Stomach (tissue), 9 donors: ENCODE data around the gene NEK10. TPM values are rescaled to one million over a fixed set of nuclear protein-coding genes. Genes with fewer than 3 reads are reported as not detected.

Source experiments
- DNase-seq, 2 donors: peaks; one replicate each; pipeline versions ENCODE4 v3.0.0 to v3.0.0-alpha.2; 2013 to 2019
- H3K27ac ChIP-seq, 5 donors: fragments of 200-600 bp in 4 of 5; sonication (generic) in 4 of 5; one replicate each; pipeline ENCODE4 v1.5.1; 2013 to 2019; ENCODE audit warnings: mild to moderate bottlenecking in 1 of 5, moderate library complexity in 1 of 5
- H3K27me3 ChIP-seq, 3 donors: fragments of 200-600 bp; sonication (generic); one replicate each; pipeline ENCODE4 v1.5.1; 2017 to 2019; ENCODE audit warnings: mixed run types in 1 of 3
- H3K36me3 ChIP-seq, 4 donors: fragments of 200-600 bp; sonication (generic); 1 replicate in 3 of 4; 2 replicates in 1 of 4; pipeline ENCODE4 v1.5.1; 2016 to 2019
- H3K4me1 ChIP-seq, 4 donors: fragments of 200-600 bp; sonication (generic); one replicate each; pipeline ENCODE4 v1.5.1; 2016 to 2019
- H3K4me3 ChIP-seq, 4 donors: fragments of 200-600 bp; sonication (generic) in 3 of 4; one replicate each; pipeline ENCODE4 v1.5.1; 2016 to 2019; ENCODE audit warnings: mild to moderate bottlenecking in 1 of 4
- H3K9me3 ChIP-seq, 4 donors: fragments of 200-600 bp; sonication (generic); one replicate each; pipeline ENCODE4 v1.5.1; 2016 to 2019
- CTCF ChIP-seq, 7 experiments: fragments of 450-650 bp in 4 of 7; fragments of 200-600 bp in 3 of 7; sonication (generic) in 3 of 7; IDR thresholded peaks; one replicate each; pipeline ENCODE4 v1.5.1; 2016 to 2019; ENCODE audit warnings: antibody characterized with exemption in 7 of 7, control low read depth in 2 of 7, mild to moderate bottlenecking in 1 of 7
- EP300 ChIP-seq: sonication (generic); formaldehyde crosslinking; IDR thresholded peaks from one replicate; pipeline ENCODE4 v1.6.1; 2017; ENCODE audit warnings: antibody characterized with exemption
- POLR2A ChIP-seq, 4 donors: fragments of 450-650 bp; IDR thresholded peaks; one replicate each; pipeline ENCODE4 v1.6.1; 2016; ENCODE audit warnings: antibody characterized with exemption in 4 of 4, control low read depth in 2 of 4, mild to moderate bottlenecking in 1 of 4, moderate library complexity in 1 of 4
- POLR2AphosphoS5 ChIP-seq, 3 donors: sonication (generic); formaldehyde crosslinking; IDR thresholded peaks; one replicate each; pipeline ENCODE4 v1.6.1; 2016; ENCODE audit warnings: antibody characterized with exemption in 3 of 3
- WGBS, 5 donors: extraction: QIAGEN DNeasy Blood & Tissue Kit in 3 of 5; methylation state at CpG; one replicate each; pipeline versions ENCODE4 v1.1.5 to v1.1.7; 2013 to 2018; 5-methylcytosine and 5-hydroxymethylcytosine counted together
- intact Hi-C: fragments of 100-400 bp; cut with DNase I; formaldehyde crosslinking; loops from one replicate; pipeline ENCODE4 v1.15.1; 2023; ENCODE audit warnings: low total_unique reads
- polyA plus RNA-seq, 3 donors: library from polyadenylated mRNA; stranded (reverse); fragments of 200-250 nt; gene quantifications; one replicate each; pipeline ENCODE4 v1.2.3, GENCODE V29; 2013
- total RNA-seq, 5 donors: library from RNA; depleted of rRNA; stranded (reverse); fragments of >200 nt; gene quantifications; one replicate each; pipeline versions ENCODE4 v1.1.0 to v1.2.3, GENCODE V29; 2014 to 2016
- donor health status: healthy with polysubstance abuse.
- donor health status: Bipolar disorder and iron deficiency.
- donor health status: healthy.

NEK10 gene
- total and polyA plus RNA-seq, 8 donors: 0.61 to 14.3 (median 1.2) TPM; not detected in 3

- no peaks in the 10 kb centered on the region for H3K4me1 ChIP-seq
- H3K36me3 ChIP-seq: no peaks in the 10 kb centered on the region
- intact Hi-C loops: no loop called here
- no peak overlapping the region for H3K4me3 ChIP-seq
- H3K9me3 ChIP-seq: no peaks in the 10 kb centered on the region
- no peaks in the 10 kb centered on the region for H3K27me3 ChIP-seq
- WGBS, 5 donors: 42 to 72% (median 61%) methylated on average over 2 of the region's 2 CpGs
- no peak for DNase-seq
- no peak for TF ChIP-seq POLR2A (IDR thresholded peaks at IDR 0.05)
- no peak for TF ChIP-seq CTCF (IDR thresholded peaks at IDR 0.05)
- TF ChIP-seq EP300: no peak
- no peak for TF ChIP-seq POLR2AphosphoS5 (IDR thresholded peaks at IDR 0.05)
- no peak overlapping the region for H3K27ac ChIP-seq
Observed at GRCh38 chr3:27216295-27216855, 152.8 kb downstream of the NEK10 start.

GRCh38 chr3:27213450-27213849, 155.7 kb downstream of the NEK10 start:
- Histone ChIP-seq H3K9me3 (no peaks in the 10 kb centered on the region), H3K4me1 (no peaks in the 10 kb centered on the region), H3K36me3 (no peaks in the 10 kb centered on the region), H3K27me3 (no peaks in the 10 kb centered on the region), H3K27ac (no peak overlapping the region), H3K4me3 (no peak overlapping the region)
- no peak for TF ChIP-seq CTCF (IDR thresholded peaks at IDR 0.05)
- no peak for TF ChIP-seq EP300
- no peak for TF ChIP-seq POLR2A (IDR thresholded peaks at IDR 0.05)
- TF ChIP-seq POLR2AphosphoS5 (IDR thresholded peaks at IDR 0.05): no peak
- intact Hi-C loops: no loop called here
- DNase-seq: no peak
- WGBS, 5 donors: 61 to 84% (median 76%) methylated on average over 5 of the region's 5 CpGs

GRCh38 chr3:27209617-27210264, 159.4 kb downstream of the NEK10 start:
- Histone ChIP-seq H3K36me3 (no peaks in the 10 kb centered on the region), H3K4me1 (no peaks in the 10 kb centered on the region), H3K4me3 (no peak overlapping the region), H3K9me3 (no peaks in the 10 kb centered on the region), H3K27me3 (no peaks in the 10 kb centered on the region), H3K27ac (no peak overlapping the region)
- DNase-seq: no peak
- 42 to 54% (median 47%) methylated on average over 3 of the region's 3 CpGs for WGBS, 5 donors
- intact Hi-C loops: no loop called here
- TF ChIP-seq EP300: no peak
- no peak for TF ChIP-seq POLR2AphosphoS5 (IDR thresholded peaks at IDR 0.05)
- TF ChIP-seq POLR2A (IDR thresholded peaks at IDR 0.05): no peak
- no peak for TF ChIP-seq CTCF (IDR thresholded peaks at IDR 0.05)

GRCh38 chr3:27208961-27209616, 160.1 kb downstream of the NEK10 start:
- no peaks in the 10 kb centered on the region for H3K4me1 ChIP-seq
- intact Hi-C loops: no loop called here
- no peaks in the 10 kb centered on the region for H3K9me3 ChIP-seq
- no peak overlapping the region for H3K4me3 ChIP-seq
- H3K27ac ChIP-seq: no peak overlapping the region
- H3K27me3 ChIP-seq: no peaks in the 10 kb centered on the region
- TF ChIP-seq EP300: no peak
- TF ChIP-seq POLR2A (IDR thresholded peaks at IDR 0.05): no peak
- no peak for TF ChIP-seq POLR2AphosphoS5 (IDR thresholded peaks at IDR 0.05)
- no peak for TF ChIP-seq CTCF (IDR thresholded peaks at IDR 0.05)
- WGBS, 5 donors: 66 to 83% (median 74%) methylated on average over 2 of the region's 2 CpGs
- DNase-seq: no peak
- H3K36me3 ChIP-seq: no peaks in the 10 kb centered on the region
